ENCODE measurements around the gene SPR. TPM values are rescaled to one million over a fixed set of nuclear protein-coding genes. Genes with fewer than 3 reads are reported as not detected.

The SPR gene
- total RNA-seq, 2 donors from 2014 or later: 13.7 to 15.2 TPM

- Histone ChIP-seq H3K27ac (ENCODE audit: low read depth, low read length) (no peak overlapping the region), H3K4me1 (ENCODE audit: control insufficient read depth, insufficient read depth, low read length) (peaks cover 11% of the 10 kb centered on the region), H3K36me3 (ENCODE audit: control insufficient read depth, insufficient read depth, low read length) (no peaks in the 10 kb centered on the region), H3K4me3 (ENCODE audit: low read length) (no peak overlapping the region), H3K9ac (ENCODE audit: extremely low read depth, low read length, poor library complexity, severe bottlenecking) (no peak overlapping the region), H3K27me3 (ENCODE audit: control insufficient read depth, insufficient read depth, low read length, poor library complexity, severe bottlenecking) (peaks cover 100% of the 10 kb centered on the region), H3K9me3 (ENCODE audit: control insufficient read depth, low read length) (no peaks in the 10 kb centered on the region)
- TF ChIP-seq, protein P1, sequence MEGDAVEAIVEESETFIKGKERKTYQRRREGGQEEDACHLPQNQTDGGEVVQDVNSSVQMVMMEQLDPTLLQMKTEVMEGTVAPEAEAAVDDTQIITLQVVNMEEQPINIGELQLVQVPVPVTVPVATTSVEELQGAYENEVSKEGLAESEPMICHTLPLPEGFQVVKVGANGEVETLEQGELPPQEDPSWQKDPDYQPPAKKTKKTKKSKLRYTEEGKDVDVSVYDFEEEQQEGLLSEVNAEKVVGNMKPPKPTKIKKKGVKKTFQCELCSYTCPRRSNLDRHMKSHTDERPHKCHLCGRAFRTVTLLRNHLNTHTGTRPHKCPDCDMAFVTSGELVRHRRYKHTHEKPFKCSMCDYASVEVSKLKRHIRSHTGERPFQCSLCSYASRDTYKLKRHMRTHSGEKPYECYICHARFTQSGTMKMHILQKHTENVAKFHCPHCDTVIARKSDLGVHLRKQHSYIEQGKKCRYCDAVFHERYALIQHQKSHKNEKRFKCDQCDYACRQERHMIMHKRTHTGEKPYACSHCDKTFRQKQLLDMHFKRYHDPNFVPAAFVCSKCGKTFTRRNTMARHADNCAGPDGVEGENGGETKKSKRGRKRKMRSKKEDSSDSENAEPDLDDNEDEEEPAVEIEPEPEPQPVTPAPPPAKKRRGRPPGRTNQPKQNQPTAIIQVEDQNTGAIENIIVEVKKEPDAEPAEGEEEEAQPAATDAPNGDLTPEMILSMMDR (conservative IDR thresholded peaks at IDR 0.05): no peak
- peak; percentile 78 for DNase-seq
- Mint-ChIP-seq H3K9me3 (peaks cover 16% of the 10 kb centered on the region), H3K4me3 (peak overlapping the region; percentile 21), H3K27ac (no peak overlapping the region), H3K36me3 (ENCODE audit: low read depth) (no peaks in the 10 kb centered on the region), H3K27me3 (ENCODE audit: insufficient read depth) (no peaks in the 10 kb centered on the region), H3K4me1 (peaks cover 19% of the 10 kb centered on the region)
- 2 to 4% methylated on average over 8 to 36 of the region's 36 CpGs for WGBS, 2 experiments (ENCODE audit: insufficient coverage in 1 of 2, insufficient read length in 1 of 2)
Observed at GRCh38 chr2:72923833-72924352, 36.7 kb downstream of the SPR start.

- Histone ChIP-seq H3K9me3 (ENCODE audit: control insufficient read depth, low read length) (no peaks in the 10 kb centered on the region), H3K27me3 (ENCODE audit: control insufficient read depth, insufficient read depth, low read length, poor library complexity, severe bottlenecking) (peaks cover 100% of the 10 kb centered on the region), H3K9ac (ENCODE audit: extremely low read depth, low read length, poor library complexity, severe bottlenecking) (no peak overlapping the region), H3K4me3 (ENCODE audit: low read length) (no peak overlapping the region), H3K4me1 (ENCODE audit: control insufficient read depth, insufficient read depth, low read length) (peaks cover 11% of the 10 kb centered on the region), H3K27ac (ENCODE audit: low read depth, low read length) (no peak overlapping the region), H3K36me3 (ENCODE audit: control insufficient read depth, insufficient read depth, low read length) (no peaks in the 10 kb centered on the region)
- H3K27me3 Mint-ChIP-seq (ENCODE audit: insufficient read depth): no peaks in the 10 kb centered on the region
- H3K9me3 Mint-ChIP-seq: peaks cover 16% of the 10 kb centered on the region
- peak; percentile 84 for DNase-seq
- no peak overlapping the region for H3K27ac Mint-ChIP-seq
- TF ChIP-seq, protein P1 (conservative IDR thresholded peaks at IDR 0.05): no peak
- H3K36me3 Mint-ChIP-seq (ENCODE audit: low read depth): no peaks in the 10 kb centered on the region
- H3K4me3 Mint-ChIP-seq: peak overlapping the region; percentile 9
- peaks cover 19% of the 10 kb centered on the region for H3K4me1 Mint-ChIP-seq
- 2 to 3% methylated on average over 41 to 61 of the region's 61 CpGs for WGBS, 2 experiments (ENCODE audit: insufficient coverage in 1 of 2, insufficient read length in 1 of 2)
Observed at GRCh38 chr2:72924353-72925240, 37.4 kb downstream of the SPR start.

GRCh38 chr2:72925328-72925943 is 38.2 kb downstream of the SPR start:
- H3K27ac ChIP-seq (ENCODE audit: low read depth, low read length): no peak overlapping the region
- TF ChIP-seq, protein P1 (conservative IDR thresholded peaks at IDR 0.05): no peak
- no peaks in the 10 kb centered on the region for H3K36me3 Mint-ChIP-seq (ENCODE audit: low read depth)
- H3K36me3 ChIP-seq (ENCODE audit: control insufficient read depth, insufficient read depth, low read length): no peaks in the 10 kb centered on the region
- peaks cover 4% of the 10 kb centered on the region for H3K4me1 ChIP-seq (ENCODE audit: control insufficient read depth, insufficient read depth, low read length)
- peaks cover 19% of the 10 kb centered on the region for H3K4me1 Mint-ChIP-seq
- peak overlapping the region; percentile 16 for H3K4me3 Mint-ChIP-seq
- no peak overlapping the region for H3K4me3 ChIP-seq (ENCODE audit: low read length)
- no peak overlapping the region for H3K9ac ChIP-seq (ENCODE audit: extremely low read depth, low read length, poor library complexity, severe bottlenecking)
- no peak overlapping the region for H3K27ac Mint-ChIP-seq
- H3K9me3 ChIP-seq (ENCODE audit: control insufficient read depth, low read length): no peaks in the 10 kb centered on the region
- H3K27me3 ChIP-seq (ENCODE audit: control insufficient read depth, insufficient read depth, low read length, poor library complexity, severe bottlenecking): peaks cover 100% of the 10 kb centered on the region
- peaks cover 16% of the 10 kb centered on the region for H3K9me3 Mint-ChIP-seq
- H3K27me3 Mint-ChIP-seq (ENCODE audit: insufficient read depth): no peaks in the 10 kb centered on the region
- 2 to 4% methylated on average over 7 to 26 of the region's 26 CpGs for WGBS, 2 experiments (ENCODE audit: insufficient coverage in 1 of 2, insufficient read length in 1 of 2)
- DNase-seq: peak; percentile 73
